ENCODE data around the gene ZNF85.

- TF ChIP-seq CTCF (IDR thresholded peaks at IDR 0.05) (no peak), POLR2A (IDR thresholded peaks at IDR 0.05) (no peak)
Observed at GRCh38 chr19:20926796-20927195, 3.7 kb downstream of the ZNF85 start.
